Measurements from ENCODE around the gene CSF3R. TPM values are rescaled to one million over a fixed set of nuclear protein-coding genes. Genes with fewer than 3 reads are reported as not detected.

The CSF3R gene
- total and polyA plus RNA-seq, 2 donors from 2014 or later = 1.4 to 13.3 TPM

- Histone ChIP-seq H3K27me3 (ENCODE audit: control insufficient read depth, insufficient read depth, low read length) (no peaks in the 10 kb centered on the region), H3K4me3 (ENCODE audit: low read length in 3 of 3) (no peak overlapping the region), H3K9me3 (ENCODE audit: control insufficient read depth in 2 of 3, insufficient read depth in 1 of 3, low read length in 3 of 3) (peaks cover 0 to 5% (median 0%) of the 10 kb centered on the region in 3 donors), H3K4me1 (ENCODE audit: control insufficient read depth in 2 of 3, insufficient read depth in 2 of 3, low read depth in 1 of 3, low read length in 3 of 3) (no peaks in the 10 kb centered on the region), H3K9ac (ENCODE audit: low read length in 3 of 3) (no peak overlapping the region), H3K36me3 (ENCODE audit: control insufficient read depth in 2 of 3, insufficient read depth in 3 of 3, low read length in 3 of 3) (no peaks in the 10 kb centered on the region), H3K27ac (ENCODE audit: low read depth in 2 of 2, low read length in 2 of 2) (no peak overlapping the region)
- intact Hi-C loops (cut with DNase I) = no loop called here
- DNase-seq (no peak), FAIRE-seq (no peak)
- no peak for TF ChIP-seq CTCF (IDR thresholded peaks at IDR 0.05; ENCODE audit: borderline replicate concordance, extremely low read depth, insufficient read depth)
These were observed 47.5 kb upstream of the CSF3R start for GRCh38 chr1:36530261-36530660.

DNA sequence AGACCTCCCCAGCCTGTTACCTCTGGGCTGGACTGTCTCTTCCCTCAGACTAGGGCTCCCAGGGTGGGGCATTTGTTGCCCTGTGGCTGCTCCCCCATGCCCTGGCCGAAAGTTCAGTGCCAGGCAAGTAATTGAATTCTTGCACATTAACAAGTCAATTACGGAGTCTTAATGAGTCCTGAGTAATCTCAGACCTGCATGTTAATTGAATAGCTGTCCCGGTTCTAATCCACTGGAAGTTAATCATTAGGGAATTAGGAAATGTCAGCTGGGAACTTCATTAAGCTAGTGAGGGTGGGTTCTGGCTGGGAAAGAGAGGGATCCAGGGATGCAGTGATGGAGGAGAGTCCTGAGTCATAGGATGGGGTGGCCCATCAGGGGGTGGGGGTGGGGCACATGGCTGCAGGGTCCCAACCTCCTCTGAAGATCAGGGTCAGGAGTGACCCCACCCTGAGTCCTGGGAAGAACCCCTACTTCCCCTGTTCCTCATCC lies 47.1 kb upstream of the CSF3R start:
- Histone ChIP-seq H3K9me3 (ENCODE audit: control insufficient read depth in 2 of 3, insufficient read depth in 1 of 3, low read length in 3 of 3) (peaks cover 0 to 5% (median 0%) of the 10 kb centered on the region in 3 donors), H3K4me3 (ENCODE audit: low read length in 3 of 3) (no peak overlapping the region), H3K4me1 (ENCODE audit: control insufficient read depth in 2 of 3, insufficient read depth in 2 of 3, low read depth in 1 of 3, low read length in 3 of 3) (no peaks in the 10 kb centered on the region), H3K9ac (ENCODE audit: low read length in 3 of 3) (no peak overlapping the region), H3K27me3 (ENCODE audit: control insufficient read depth, insufficient read depth, low read length) (no peaks in the 10 kb centered on the region), H3K36me3 (ENCODE audit: control insufficient read depth in 2 of 3, insufficient read depth in 3 of 3, low read length in 3 of 3) (no peaks in the 10 kb centered on the region), H3K27ac (ENCODE audit: low read depth in 2 of 2, low read length in 2 of 2) (no peak overlapping the region)
- no peak for FAIRE-seq
- no peak for TF ChIP-seq CTCF (IDR thresholded peaks at IDR 0.05; ENCODE audit: borderline replicate concordance, extremely low read depth, insufficient read depth)
- peak in 1 of 5 donors; percentile 20 for DNase-seq
- intact Hi-C loops (cut with DNase I) = no loop called here

DNA sequence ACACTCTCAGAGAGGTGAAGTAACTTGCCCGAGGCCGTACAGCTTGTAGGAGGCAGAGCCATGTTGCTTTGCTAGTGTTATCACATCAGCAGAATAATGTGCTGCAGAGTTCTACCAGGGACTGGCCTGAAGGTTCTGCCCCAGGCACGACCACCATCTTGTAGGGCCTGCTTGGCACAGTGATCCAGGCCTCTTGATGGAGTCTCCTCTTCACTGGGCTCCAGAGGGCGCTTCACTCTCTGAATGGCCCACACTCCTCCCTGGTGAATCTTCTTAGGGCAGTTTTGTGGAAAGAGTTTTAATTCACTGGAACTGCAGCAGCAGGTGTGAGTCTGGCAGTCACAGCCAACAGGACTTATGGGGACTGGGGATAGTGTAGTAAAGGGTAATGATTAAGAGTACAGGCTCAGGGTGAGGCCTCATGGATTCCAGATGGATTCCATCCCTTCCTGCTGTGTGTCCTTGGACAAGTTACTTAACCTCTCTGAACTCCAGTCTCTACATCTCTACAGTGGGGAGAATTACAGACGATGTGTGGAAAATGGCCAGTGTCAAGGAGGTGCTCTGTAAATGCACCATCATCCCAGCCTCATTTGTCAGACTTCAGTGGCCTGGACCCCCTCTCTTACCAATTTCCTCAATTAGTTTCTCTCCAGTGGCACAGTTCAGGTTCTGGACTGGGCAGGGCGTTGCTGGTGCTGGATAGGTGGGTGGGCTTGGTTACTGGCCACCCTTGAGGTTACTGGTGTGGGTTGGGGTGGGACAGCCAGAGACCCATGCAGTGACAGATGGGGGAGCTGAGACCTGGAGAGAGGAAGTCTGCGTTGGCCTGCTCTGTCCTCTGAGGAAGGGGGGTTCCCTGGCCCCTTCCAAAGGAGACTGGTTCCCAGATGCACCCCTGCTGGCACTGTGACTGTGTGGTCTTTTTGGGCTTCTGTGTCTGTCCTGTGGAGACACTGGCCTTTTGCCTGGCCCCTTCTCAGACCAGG lies 45.9 kb upstream of the CSF3R start:
- Histone ChIP-seq H3K4me1 (ENCODE audit: control insufficient read depth in 2 of 3, insufficient read depth in 2 of 3, low read depth in 1 of 3, low read length in 3 of 3) (no peaks in the 10 kb centered on the region), H3K36me3 (ENCODE audit: control insufficient read depth in 2 of 3, insufficient read depth in 3 of 3, low read length in 3 of 3) (no peaks in the 10 kb centered on the region), H3K4me3 (ENCODE audit: low read length in 3 of 3) (no peak overlapping the region), H3K27ac (ENCODE audit: low read depth in 2 of 2, low read length in 2 of 2) (no peak overlapping the region), H3K9ac (ENCODE audit: low read length in 3 of 3) (no peak overlapping the region), H3K9me3 (ENCODE audit: control insufficient read depth in 2 of 3, insufficient read depth in 1 of 3, low read length in 3 of 3) (peaks cover 0 to 5% (median 0%) of the 10 kb centered on the region in 3 donors), H3K27me3 (ENCODE audit: control insufficient read depth, insufficient read depth, low read length) (no peaks in the 10 kb centered on the region)
- TF ChIP-seq CTCF (IDR thresholded peaks at IDR 0.05; ENCODE audit: borderline replicate concordance, extremely low read depth, insufficient read depth) = no peak
- DNase-seq (no peak), FAIRE-seq (no peak)
- intact Hi-C loops (cut with DNase I) = no loop called here

Data from kidney (tissue), 14 donors.